Ishikawa (cell line): Measurements from ENCODE around the gene EZH2.

ENCODE experiments used
- CEBPB ChIP-seq: IDR thresholded peaks from 2 replicates; pipeline ENCODE4 v1.6.1; 2012
- CREB1 ChIP-seq: IDR thresholded peaks from 2 replicates; pipeline ENCODE4 v1.6.1; 2012; ENCODE audit warnings: low read depth
- EGR1 ChIP-seq: IDR thresholded peaks from 2 replicates; pipeline ENCODE4 v1.6.1; 2012
- EP300 ChIP-seq: IDR thresholded peaks from 2 replicates; pipeline ENCODE4 v1.6.1; 2012; ENCODE audit warnings: borderline replicate concordance
- FOXM1 ChIP-seq: IDR thresholded peaks from 2 replicates; pipeline ENCODE4 v1.6.1; 2012; ENCODE audit warnings: low read depth, borderline replicate concordance
- MAX ChIP-seq: IDR thresholded peaks from 2 replicates; pipeline ENCODE4 v1.6.1; 2012
- NFIC ChIP-seq: IDR thresholded peaks from 2 replicates; pipeline ENCODE4 v1.6.1; 2012
- RAD21 ChIP-seq: IDR thresholded peaks from 2 replicates; pipeline ENCODE4 v1.6.1; 2012; ENCODE audit warnings: low read depth
- REST ChIP-seq: IDR thresholded peaks from 2 replicates; pipeline ENCODE4 v1.6.1; 2012; ENCODE audit warnings: low read depth, mild to moderate bottlenecking
- TAF1 ChIP-seq: IDR thresholded peaks from 2 replicates; pipeline ENCODE4 v1.6.1; 2012; ENCODE audit warnings: low read depth, mild to moderate bottlenecking
- TCF12 ChIP-seq: IDR thresholded peaks from 2 replicates; pipeline ENCODE4 v1.6.1; 2012; ENCODE audit warnings: low read depth
- TEAD4 ChIP-seq: IDR thresholded peaks from 2 replicates; pipeline ENCODE4 v1.6.1; 2012
- USF1 ChIP-seq: IDR thresholded peaks from 2 replicates; pipeline ENCODE4 v1.6.1; 2012
- YY1 ChIP-seq: IDR thresholded peaks from 2 replicates; pipeline ENCODE4 v1.6.1; 2012; ENCODE audit warnings: low read depth
- ZBTB7A ChIP-seq: IDR thresholded peaks from 2 replicates; pipeline ENCODE4 v1.6.1; 2012; ENCODE audit warnings: low read depth

Gene EZH2

GRCh38 chr7:148856578-148856881 lies 27.6 kb downstream of the EZH2 start:
- TF ChIP-seq USF1 (no peak), FOXM1 (no peak), TEAD4 (no peak), RAD21 (no peak), REST (no peak), CREB1 (no peak), MAX (no peak)

- TF ChIP-seq YY1 (no peak), CEBPB (no peak), CREB1 (no peak), EP300 (no peak), TCF12 (no peak), EGR1 (no peak), FOXM1 (no peak), MAX (no peak), TAF1 (no peak), USF1 (no peak), RAD21 (no peak), TEAD4 (no peak), ZBTB7A (no peak), NFIC (no peak), REST (no peak)
These were observed 29.1 kb downstream of the EZH2 start for GRCh38 chr7:148854983-148855382.

GRCh38 chr7:148852272-148852671 lies 31.8 kb downstream of the EZH2 start:
- no peak for TF ChIP-seq USF1
- no peak for TF ChIP-seq EP300
- TF ChIP-seq ZBTB7A = no peak
- no peak for TF ChIP-seq YY1
- no peak for TF ChIP-seq RAD21
- TF ChIP-seq REST = no peak
- TF ChIP-seq MAX = no peak

GRCh38 chr7:148850564-148850963 lies 33.5 kb downstream of the EZH2 start:
- no peak for TF ChIP-seq TEAD4

GRCh38 chr7:148849393-148850098 lies 34.5 kb downstream of the EZH2 start:
- TF ChIP-seq YY1 (no peak), CREB1 (no peak), ZBTB7A (no peak), MAX (no peak)
